Breast epithelium (tissue), 3 donors: ENCODE measurements around the gene FUT8.

ENCODE experiments used
- POLR2A ChIP-seq: fragments of 450-650 bp; IDR thresholded peaks from one replicate; pipeline ENCODE4 v1.6.1; 2016; ENCODE audit warnings: antibody characterized with exemption, mild to moderate bottlenecking, moderate library complexity
- POLR2AphosphoS5 ChIP-seq, 3 donors: sonication (generic); formaldehyde crosslinking; IDR thresholded peaks; one replicate each; pipeline ENCODE4 v1.6.1; 2017; ENCODE audit warnings: antibody characterized with exemption in 3 of 3
- TF ChIP-seq, protein P1 (sequence below), 3 donors: fragments of 450-650 bp; IDR thresholded peaks; one replicate each; pipeline ENCODE4 v1.5.1; 2016 to 2017; ENCODE audit warnings: antibody characterized with exemption in 3 of 3, mild to moderate bottlenecking in 3 of 3, moderate library complexity in 3 of 3

DNA sequence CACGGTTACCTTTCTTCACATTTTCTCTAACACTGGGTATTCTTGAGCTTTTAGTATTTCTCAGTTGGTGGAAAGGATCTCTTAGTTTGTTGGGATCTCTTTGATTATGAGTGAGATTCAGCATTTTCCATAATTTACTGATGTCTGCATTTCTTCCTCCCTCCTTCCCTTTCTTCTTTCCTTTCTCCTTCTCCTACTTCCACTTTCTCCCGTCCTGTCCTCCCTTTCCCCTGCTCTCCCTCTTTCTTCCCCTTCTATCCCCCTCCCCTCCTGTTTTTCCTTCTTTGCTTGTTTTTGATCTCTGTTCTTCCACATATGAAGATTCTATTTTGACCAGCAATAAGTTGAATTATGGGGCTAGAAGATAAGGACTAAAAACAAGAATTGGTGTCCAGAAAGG, 66.9 kb downstream of the FUT8 start:
- TF ChIP-seq POLR2A (no peak), POLR2AphosphoS5 (IDR thresholded peaks at IDR 0.05) (no peak)
- TF ChIP-seq, protein P1, sequence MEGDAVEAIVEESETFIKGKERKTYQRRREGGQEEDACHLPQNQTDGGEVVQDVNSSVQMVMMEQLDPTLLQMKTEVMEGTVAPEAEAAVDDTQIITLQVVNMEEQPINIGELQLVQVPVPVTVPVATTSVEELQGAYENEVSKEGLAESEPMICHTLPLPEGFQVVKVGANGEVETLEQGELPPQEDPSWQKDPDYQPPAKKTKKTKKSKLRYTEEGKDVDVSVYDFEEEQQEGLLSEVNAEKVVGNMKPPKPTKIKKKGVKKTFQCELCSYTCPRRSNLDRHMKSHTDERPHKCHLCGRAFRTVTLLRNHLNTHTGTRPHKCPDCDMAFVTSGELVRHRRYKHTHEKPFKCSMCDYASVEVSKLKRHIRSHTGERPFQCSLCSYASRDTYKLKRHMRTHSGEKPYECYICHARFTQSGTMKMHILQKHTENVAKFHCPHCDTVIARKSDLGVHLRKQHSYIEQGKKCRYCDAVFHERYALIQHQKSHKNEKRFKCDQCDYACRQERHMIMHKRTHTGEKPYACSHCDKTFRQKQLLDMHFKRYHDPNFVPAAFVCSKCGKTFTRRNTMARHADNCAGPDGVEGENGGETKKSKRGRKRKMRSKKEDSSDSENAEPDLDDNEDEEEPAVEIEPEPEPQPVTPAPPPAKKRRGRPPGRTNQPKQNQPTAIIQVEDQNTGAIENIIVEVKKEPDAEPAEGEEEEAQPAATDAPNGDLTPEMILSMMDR (IDR thresholded peaks at IDR 0.05), result no peak
